ENCODE data around the gene TTC32.
"Not testable (repeated sequence)": the region's sequence is repeated elsewhere in the genome, so short reads cannot be mapped to it uniquely, and the experiment has no call there.

- not testable (repeated sequence) for TF ChIP-seq CTCF, POLR2AphosphoS5, POLR2A (IDR thresholded peaks at IDR 0.05)
Measured at GRCh38 chr2:19891971-19892370, 9.8 kb downstream of the TTC32 start.

Data from prostate gland (tissue), 2 donors.